HL-60 (cell line): ENCODE results near the gene ASB16.

Experiments used
- DNase-seq, 2 experiments: peaks; one replicate each; pipeline ENCODE4 v3.0.0-alpha.2; 2010 to 2020; ENCODE audit warnings: low read depth in 1 of 2, low spot score in 1 of 2
- H3K27ac ChIP-seq: fragments of 250-450 bp; sonication (Bioruptor Pico); replicated peaks from 2 replicates; pipeline ENCODE4 v1.5.1; 2020; ENCODE audit warnings: mild to moderate bottlenecking, moderate library complexity
- H3K27me3 ChIP-seq: fragments of 250-450 bp; sonication (Bioruptor Pico); 2 replicates; pipeline ENCODE4 v1.5.1; 2021; ENCODE audit warnings: mild to moderate bottlenecking, moderate library complexity; ENCODE audit not compliant: insufficient read depth, poor library complexity, severe bottlenecking
- H3K4me3 ChIP-seq: replicated peaks from 2 replicates; pipeline ENCODE4 v1.5.1; 2011; ENCODE audit warnings: mild to moderate bottlenecking, control low read depth, low read length; ENCODE audit not compliant: insufficient read depth
- CTCF ChIP-seq: IDR thresholded peaks from one replicate; pipeline ENCODE4 v1.5.1; 2011; ENCODE audit warnings: low read length, control low read depth, inconsistent platforms; ENCODE audit not compliant: insufficient read depth
- GABPA ChIP-seq: IDR thresholded peaks from 2 replicates; pipeline ENCODE4 v1.6.1; 2012; ENCODE audit warnings: low read depth
- POLR2AphosphoS5 ChIP-seq: IDR thresholded peaks from 2 replicates; pipeline ENCODE4 v1.6.1; 2012; ENCODE audit warnings: low read depth
- REST ChIP-seq: IDR thresholded peaks from 2 replicates; pipeline ENCODE4 v1.6.1; 2012; ENCODE audit warnings: low read depth; ENCODE audit not compliant: insufficient replicate concordance
- SPI1 ChIP-seq: IDR thresholded peaks from 2 replicates; pipeline ENCODE4 v1.6.1; 2012; ENCODE audit warnings: low read depth, mild to moderate bottlenecking, borderline replicate concordance

The ASB16 gene

GRCh38 chr17:44176671-44177501 is 6.4 kb downstream of the ASB16 start:
- DNase-seq = no peak
- Histone ChIP-seq H3K27ac (no peak overlapping the region), H3K27me3 (no peaks in the 10 kb centered on the region), H3K4me3 (no peak overlapping the region)
- TF ChIP-seq POLR2AphosphoS5 = no peak
- no peak for TF ChIP-seq GABPA
- TF ChIP-seq CTCF = no peak
- TF ChIP-seq REST = no peak
- TF ChIP-seq SPI1 = no peak

- no peaks in the 10 kb centered on the region for H3K27me3 ChIP-seq
- H3K27ac ChIP-seq = no peak overlapping the region
- DNase-seq = no peak
- H3K4me3 ChIP-seq = no peak overlapping the region
- TF ChIP-seq POLR2AphosphoS5 (no peak), CTCF (no peak), SPI1 (no peak), GABPA (no peak), REST (no peak)
These were observed 7.1 kb downstream of the ASB16 start for GRCh38 chr17:44177640-44178039.

GRCh38 chr17:44178133-44178532 is 7.6 kb downstream of the ASB16 start:
- Histone ChIP-seq H3K27ac (no peak overlapping the region), H3K27me3 (no peaks in the 10 kb centered on the region), H3K4me3 (no peak overlapping the region)
- no peak for DNase-seq
- TF ChIP-seq CTCF = no peak

GRCh38 chr17:44183024-44183423 is 12.5 kb downstream of the ASB16 start:
- no peak for DNase-seq
- TF ChIP-seq CTCF = no peak
- TF ChIP-seq REST = no peak
- TF ChIP-seq SPI1 = no peak
- TF ChIP-seq POLR2AphosphoS5 = no peak
- no peak for TF ChIP-seq GABPA
- Histone ChIP-seq H3K27ac (no peak overlapping the region), H3K27me3 (no peaks in the 10 kb centered on the region), H3K4me3 (no peak overlapping the region)
